NK-92 treated with Interleukin-12 subunit alpha and Interleukin-12 subunit beta, amount 100 ng/mL, for 24 hours (cell line): ENCODE results near the gene SEC22A.

Experiments used
- DNase-seq: peaks from one replicate; lab custom pipeline; 2025; lab: John Stamatoyannopoulos, UW

The SEC22A gene

GRCh38 chr3:123287962-123288302, 86.2 kb downstream of the SEC22A start:
- no peak for DNase-seq

DNA sequence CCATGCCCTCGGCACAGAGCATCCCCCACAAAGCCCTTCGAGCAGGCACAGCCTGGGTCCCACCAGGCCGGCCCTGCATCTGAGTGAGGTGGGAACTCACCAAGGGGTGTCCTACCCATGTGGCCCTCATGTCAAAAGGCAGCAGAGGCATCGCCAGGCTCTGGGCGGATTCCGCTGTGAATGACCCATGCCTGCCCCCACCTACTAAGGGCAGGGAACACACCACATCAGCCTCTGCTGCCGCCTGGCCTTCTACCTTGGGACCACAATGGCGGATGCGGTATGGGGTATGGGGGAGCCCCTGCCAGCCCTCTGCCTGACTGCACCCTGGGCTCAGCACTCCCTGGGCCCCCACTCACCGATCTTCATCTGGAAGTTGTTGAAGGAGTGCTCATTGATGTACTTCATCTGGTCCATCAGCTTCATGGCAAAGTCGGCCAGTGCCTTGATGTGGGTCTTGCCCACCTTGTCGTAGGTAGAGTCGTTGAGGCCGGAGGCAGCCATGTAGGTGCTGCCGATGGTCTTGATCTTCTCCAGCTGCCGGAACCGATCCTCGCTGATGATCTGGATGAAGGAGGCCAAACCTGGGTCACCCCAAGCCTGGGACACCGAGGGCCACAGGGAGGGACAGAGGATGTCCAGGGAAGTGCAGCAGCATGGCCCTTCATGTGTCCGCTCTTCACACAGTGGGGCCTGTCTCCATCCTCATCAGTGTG, 87.8 kb downstream of the SEC22A start:
- no peak for DNase-seq

DNA sequence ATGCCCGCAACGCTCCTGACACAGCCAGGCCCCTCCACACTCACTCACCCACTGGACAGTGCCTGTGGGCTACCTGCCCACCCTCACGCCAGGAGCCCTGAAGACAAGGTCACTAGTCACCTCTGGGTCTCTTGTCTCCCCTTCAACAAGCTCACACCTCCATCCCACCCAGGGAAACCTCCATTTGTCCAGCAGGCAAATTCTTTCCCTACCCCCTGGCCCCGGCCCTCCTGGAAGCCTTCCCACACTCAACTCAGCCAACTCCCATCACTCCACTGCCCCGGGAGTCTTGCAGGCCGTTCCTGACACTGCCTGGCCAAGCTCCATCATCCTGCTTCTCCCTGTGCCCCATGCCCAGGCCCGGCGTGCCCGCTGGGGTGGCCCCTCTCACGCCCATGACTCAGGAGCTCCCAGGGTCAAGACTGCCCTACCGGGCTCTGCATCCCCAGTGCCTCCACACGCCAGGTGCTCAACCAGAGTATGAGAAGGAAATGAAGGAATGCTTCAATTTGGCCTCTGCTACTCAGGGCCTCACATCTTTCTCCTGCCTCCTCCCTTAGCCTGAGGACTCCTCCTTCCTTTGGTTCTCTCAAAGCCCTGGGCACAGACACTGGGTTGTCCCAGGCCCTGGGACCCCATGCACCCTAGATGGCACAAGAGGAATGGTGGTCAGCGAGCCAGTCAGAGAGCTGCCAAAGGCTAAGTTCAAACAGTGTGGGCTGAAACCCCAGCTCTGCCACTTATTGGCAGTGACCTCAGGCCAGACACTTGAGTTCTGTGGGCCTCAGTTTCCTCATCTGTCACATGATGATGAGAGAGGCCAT, 88.6 kb downstream of the SEC22A start:
- DNase-seq: no peak

- no peak for DNase-seq
These were observed 89.2 kb downstream of the SEC22A start for GRCh38 chr3:123290962-123291361.

DNA sequence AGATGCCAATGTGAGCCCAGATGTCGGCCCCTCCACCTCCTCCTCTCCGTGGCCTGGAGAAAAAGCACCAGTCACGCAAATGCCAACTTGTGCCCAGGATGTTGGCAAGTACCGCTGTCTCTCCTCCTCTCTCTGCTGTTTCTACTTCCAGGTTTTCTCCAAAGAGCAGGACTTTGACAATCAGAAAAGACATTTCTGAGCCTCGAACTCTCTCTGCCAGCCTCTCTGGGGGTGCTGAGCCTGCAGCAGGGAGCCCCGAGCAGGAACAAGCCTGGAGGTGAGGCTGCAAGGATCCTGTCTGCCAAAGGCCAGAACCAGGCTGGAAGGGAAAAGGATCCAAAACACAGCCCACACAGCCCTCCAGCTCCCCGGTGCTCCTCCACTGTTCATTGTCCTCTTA, 89.7 kb downstream of the SEC22A start:
- DNase-seq: no peak

DNA sequence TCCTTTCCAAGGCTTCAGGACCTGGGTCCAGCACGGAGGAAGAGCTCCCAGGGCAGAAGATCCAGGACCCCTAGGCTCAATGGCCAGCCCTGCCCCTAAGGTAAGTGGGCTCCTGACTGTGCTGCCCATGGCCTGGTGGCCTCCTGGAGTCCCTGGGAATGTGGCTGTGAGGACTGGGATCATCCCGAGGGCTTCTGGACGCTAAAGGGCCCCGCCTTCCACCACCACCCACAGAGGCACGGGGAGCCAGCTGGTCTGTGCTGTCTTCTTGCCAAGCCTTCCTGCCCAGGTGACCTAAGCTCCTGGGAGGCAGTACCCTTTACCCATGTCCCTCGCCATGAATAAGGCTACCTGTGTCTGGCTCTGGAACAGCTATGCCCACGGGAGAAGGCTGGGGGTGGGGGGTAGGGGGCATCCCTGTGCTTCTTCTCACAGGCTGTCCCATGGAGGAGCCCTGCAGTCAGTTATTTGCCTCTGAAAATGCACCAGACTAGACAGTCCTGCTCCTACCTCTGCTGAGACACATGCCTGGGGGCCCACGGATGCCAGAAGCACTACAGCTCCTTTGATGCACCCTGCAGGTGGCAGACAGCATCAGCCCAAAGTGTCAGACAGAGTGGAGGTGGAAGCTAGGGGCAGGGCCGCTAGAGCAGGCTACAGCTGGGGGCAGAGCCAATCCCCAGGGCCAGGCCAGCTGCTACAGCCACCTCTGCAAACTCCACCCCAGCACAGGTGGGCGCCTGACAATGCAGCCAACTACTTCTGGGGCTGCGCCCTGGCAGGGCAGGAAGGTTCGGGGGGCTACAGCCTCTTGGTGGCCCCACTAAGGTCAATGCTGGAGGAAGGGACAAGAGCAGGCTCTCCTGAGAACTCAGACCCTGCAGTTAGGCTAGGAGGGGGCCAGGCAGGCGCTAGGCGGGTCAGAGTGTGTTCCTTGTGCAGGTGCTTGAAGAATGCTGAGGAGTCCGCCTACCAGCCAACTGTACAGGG, 90.9 kb downstream of the SEC22A start:
- DNase-seq: no peak

DNA sequence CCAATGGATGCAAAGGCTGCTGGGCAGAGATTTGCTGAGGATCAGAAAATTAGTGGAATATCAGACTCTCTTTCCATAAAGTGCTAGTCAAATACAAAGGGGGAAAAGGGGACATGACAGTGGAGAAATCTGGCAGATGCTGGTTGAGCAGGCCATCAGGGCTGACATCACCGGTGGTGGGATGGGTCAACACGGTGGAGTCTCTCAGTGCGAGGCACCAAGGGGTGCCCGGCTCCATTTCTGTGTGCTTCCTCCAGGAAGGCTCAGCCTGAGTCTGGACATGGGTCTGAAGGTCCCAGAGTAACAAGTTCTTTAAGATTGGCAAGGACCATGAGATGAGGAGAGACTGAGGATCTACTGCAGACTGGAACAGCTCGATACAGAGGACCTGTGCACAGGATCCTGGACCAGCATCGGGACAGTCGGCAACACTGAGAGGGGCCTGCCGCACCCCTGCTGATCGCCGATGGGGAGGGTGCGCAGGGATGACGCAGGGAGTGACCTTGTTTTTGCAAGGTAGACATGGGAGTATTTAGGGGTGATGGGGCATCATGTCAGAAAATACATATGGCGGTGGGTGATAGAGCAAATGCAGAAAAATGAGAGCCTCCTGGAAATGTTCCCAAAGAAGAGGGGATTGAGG, 92.7 kb downstream of the SEC22A start:
- no peak for DNase-seq

DNA sequence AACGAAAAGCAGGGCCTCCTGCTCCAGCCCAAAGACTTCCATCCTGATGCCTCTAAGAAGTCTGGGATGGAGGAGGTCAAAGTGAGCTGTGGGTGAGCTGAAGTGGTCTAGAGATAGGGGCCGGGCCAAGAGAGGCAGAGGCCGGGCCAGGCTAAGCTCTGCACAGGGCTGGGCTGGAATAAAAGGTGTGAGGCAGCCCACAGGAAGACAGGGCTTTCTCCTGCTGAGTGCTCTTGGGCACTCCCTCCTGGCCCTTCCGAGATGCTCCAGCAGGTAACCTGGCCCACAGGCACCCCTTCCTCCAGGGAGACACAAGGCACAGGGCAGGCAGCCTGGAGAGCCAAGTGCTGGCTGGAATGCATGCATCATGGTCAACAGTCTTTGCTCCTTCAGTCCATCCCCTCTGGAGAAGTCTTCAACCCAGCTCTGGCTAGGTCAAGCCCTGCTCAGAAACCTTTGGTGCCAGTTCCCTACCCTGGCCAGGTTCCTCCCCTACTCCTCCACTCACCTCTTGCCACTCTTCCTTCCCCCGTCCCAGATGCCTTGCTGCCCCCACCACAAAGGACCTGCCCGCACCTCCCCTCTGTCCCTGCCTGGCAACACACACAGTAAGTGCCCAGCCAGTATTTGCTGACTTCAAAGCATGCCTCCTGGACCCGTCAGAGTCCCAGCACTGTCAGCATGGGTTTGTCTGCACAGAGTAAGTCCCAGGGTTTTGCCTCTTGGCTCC, 93.6 kb downstream of the SEC22A start:
- no peak for DNase-seq

- DNase-seq: no peak
These were observed 94.1 kb downstream of the SEC22A start for GRCh38 chr3:123295901-123296250.

DNA sequence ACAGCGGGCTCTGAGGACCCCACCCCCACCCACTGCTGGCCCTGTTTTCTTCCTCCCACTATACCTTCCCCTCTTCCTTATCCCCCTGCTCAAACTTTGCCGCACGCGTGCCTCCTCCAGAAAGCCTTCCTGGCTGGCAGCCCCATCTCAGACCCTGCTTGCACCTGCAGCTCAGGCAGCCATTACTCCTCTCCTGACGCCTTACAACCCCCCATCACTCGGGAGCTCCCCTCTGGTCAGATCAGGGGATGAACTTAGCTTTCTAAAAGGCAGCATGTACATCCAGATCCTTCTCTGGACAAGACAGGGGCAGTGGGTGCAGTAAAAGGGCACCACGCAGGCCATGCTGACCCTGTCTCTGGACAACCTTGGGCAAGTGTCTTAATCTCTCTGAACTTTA, 94.5 kb downstream of the SEC22A start:
- no peak for DNase-seq

DNA sequence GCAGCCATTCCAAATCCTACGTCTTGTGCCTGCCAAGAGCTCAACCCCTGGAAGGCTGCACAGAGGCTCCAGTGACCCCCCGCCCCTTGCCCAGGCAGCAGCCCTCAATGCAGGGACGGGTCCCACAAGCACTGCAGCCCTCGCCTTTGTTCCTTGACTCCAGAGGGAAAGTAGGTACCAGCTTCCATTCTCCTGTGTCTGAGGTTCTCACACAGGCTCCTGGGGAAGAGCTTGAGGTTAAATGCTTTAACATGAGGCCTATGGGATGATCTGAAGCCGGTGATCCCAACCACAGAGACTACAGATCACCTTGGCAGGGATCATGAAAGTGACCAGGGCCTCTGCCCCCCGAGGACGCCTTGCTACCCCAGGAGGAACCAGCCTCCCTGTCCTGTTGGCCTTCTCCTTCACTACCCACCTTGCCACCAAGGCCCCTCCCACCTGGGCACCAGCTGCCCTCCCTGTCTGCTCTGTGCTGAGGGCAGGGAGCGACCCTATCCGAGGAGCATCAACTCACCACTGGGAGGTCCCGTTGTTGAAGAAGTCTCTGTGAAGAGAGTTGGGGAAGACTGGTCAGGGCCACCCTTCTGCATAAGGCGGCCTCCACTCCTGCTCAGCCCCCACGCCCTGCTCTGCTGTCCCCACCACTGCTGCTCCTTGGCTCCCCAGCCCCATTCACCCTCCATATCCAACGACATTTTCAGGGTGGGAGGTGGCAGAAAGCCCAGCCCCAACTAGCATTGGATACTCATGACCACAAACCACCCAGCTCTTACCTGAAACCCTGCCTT, 95.3 kb downstream of the SEC22A start:
- no peak for DNase-seq

DNA sequence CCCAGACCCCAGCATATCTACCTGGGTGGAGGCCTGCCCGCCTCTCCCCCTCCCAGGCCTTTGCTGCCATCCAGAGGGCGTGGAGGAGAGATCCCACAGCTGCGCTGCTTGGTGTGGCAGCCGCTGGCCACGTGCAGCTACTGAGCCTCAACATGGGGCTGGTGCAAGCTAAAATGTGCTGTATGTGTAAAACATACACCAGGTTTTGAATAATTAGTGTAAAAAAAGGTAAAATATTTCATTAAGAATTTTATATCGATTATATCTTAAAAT, 95.8 kb downstream of the SEC22A start:
- DNase-seq: no peak

DNA sequence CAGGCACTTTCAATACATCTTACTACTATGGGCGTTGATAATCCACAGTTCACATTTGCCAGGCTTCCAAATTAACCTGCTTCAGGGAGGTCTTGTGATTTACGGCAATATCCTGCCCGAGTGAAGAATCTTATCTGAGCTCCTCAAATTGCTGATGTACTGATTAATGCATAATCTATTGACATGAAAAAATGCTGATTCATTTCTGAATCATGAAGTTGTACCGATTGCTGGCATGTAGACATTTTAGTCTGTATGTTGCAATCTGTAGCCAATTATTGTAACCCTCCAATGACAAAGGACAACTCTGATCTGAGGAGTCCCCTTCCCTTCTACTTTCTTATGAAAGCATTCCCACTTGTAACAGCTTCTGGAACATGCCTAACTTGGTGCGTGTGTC, 97.2 kb downstream of the SEC22A start:
- DNase-seq: no peak

- no peak for DNase-seq
These were observed 97.8 kb downstream of the SEC22A start for GRCh38 chr3:123299581-123299980.

DNA sequence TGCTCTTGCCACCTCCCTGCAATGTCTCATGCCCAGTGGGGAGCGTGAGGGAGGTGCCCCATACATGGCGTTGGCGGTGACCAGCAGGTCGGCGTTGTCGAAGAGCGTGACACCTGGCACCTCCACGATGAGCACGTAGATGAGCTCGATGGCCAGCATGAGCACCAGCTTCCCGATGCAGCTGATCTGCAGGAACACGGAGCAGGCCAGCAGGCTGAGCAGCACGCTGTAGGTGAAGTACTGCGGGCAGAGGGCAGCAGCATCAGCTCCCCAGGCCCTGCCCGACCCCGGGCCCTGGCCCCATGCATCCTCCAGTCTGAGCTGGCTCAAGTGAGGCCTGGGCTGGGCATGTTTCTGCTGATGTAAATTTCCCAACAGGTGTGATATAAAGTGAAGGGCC, 98.3 kb downstream of the SEC22A start:
- DNase-seq: no peak

- DNase-seq: no peak
These were observed 98.8 kb downstream of the SEC22A start for GRCh38 chr3:123300583-123300982.

- no peak for DNase-seq
These were observed 99.8 kb downstream of the SEC22A start for GRCh38 chr3:123301331-123302184.

DNA sequence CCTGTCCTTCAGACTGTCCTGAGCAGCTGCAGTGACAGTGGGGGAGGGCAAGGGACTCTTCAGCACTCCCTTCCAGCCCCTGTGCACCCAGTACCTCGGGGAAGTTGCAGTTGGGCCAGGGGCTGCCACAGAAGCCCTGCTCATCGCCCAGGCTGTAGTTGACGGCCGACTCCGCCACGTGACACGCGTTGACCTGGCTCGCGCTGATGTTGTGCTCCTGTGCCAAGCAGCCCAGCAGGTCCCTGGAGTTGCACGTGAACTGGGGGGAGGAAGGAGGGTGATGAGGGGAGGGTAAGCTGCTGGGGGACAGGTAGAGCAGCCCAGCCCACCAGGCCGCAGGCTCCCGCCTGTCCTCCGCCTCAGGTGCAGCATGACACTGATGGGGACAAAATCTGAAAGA, 101.2 kb downstream of the SEC22A start:
- no peak for DNase-seq

DNA sequence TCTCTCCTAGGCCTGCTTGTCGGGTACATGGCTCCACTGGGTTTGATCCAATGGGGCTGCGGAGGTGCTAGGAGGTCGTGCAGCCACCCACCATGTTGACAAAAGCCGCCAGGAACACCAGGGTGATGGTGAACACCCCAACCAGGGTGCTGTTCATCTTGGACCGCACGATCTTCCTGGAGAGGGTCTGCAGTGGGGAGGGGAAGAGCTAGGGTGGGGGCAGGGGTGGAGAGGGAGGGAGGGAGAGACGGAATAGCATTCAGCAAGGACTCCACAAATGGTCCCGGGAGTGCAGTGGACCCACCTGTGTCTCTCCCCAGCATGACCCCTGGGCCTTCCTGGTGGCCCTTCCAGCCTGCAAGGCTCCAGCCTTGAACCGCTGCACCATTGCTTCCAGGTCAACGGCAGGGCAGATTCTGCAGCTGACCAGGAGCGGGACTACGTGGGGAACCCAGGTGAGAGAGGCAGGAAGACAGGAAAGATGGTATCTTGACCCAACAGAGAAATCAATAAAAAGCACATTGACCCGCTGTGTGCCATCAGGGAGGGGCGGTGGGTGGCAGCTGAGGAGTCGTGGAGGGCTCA, 102.3 kb downstream of the SEC22A start:
- DNase-seq: no peak

- DNase-seq: no peak
These were observed 103.4 kb downstream of the SEC22A start for GRCh38 chr3:123305192-123305591.
